ENCODE results near the gene SWAP70.

- TF ChIP-seq CTCF (IDR thresholded peaks at IDR 0.05) = no peak
- no peak for TF ChIP-seq POLR2A (IDR thresholded peaks at IDR 0.05)
Observed at GRCh38 chr11:9796854-9797253, 133.0 kb downstream of the SWAP70 start.
